K562 (cell line): ENCODE measurements around the gene RNPEP. TPM values are rescaled to one million over a fixed set of nuclear protein-coding genes. Genes with fewer than 3 reads are reported as not detected.

Experiments
- ARHGAP35 ChIP-seq: fragments of 450-650 bp; IDR thresholded peaks from 2 replicates; pipeline ENCODE4 v1.6.1; 2018; ENCODE audit not compliant: partially characterized antibody
- BCLAF1 ChIP-seq, 2 experiments: fragments of 450-650 bp in 1 of 2; IDR thresholded peaks; 2 replicates each; pipeline ENCODE4 v1.6.1; 2011 to 2017; ENCODE audit warnings: low read depth in 2 of 2, antibody characterized with exemption in 1 of 2, borderline replicate concordance in 1 of 2, low read length in 1 of 2, mild to moderate bottlenecking in 1 of 2, mixed read lengths in 1 of 2; ENCODE audit not compliant: control insufficient read depth in 1 of 2
- BHLHE40 ChIP-seq: IDR thresholded peaks from 2 replicates; pipeline ENCODE4 v1.6.1; 2011; ENCODE audit warnings: low read length, improper control_type of control experiment
- GATAD2A ChIP-seq: fragments of 450-650 bp; IDR thresholded peaks from 2 replicates; pipeline ENCODE4 v1.6.1; 2017
- HOMEZ ChIP-seq: fragments of 250-450 bp; sonication (Bioruptor Pico); IDR thresholded peaks from 2 replicates; pipeline ENCODE4 v1.4.0; 2020; ENCODE audit warnings: mild to moderate bottlenecking, moderate library complexity
- JUND ChIP-seq, 2 experiments: IDR thresholded peaks; 2 replicates in 1 of 2; 3 replicates in 1 of 2; pipeline ENCODE4 v1.6.1; 2011; ENCODE audit warnings: borderline replicate concordance in 2 of 2, low read depth in 2 of 2, low read length in 2 of 2, improper control_type of control experiment in 1 of 2, missing biosample characterization in 1 of 2, missing genetic modification characterization in 1 of 2, missing genetic modification reagents in 1 of 2
- MTF1 ChIP-seq: fragments of 250-450 bp; sonication (Bioruptor Pico); IDR thresholded peaks from 2 replicates; pipeline ENCODE4 v1.9.0; 2021; ENCODE audit warnings: moderate library complexity, mild to moderate bottlenecking, inconsistent platforms, borderline replicate concordance
- NFE2L1 ChIP-seq: fragments of 450-650 bp; IDR thresholded peaks from 2 replicates; pipeline ENCODE4 v1.6.1; 2016; ENCODE audit warnings: missing genetic modification characterization, low read depth, mild to moderate bottlenecking, missing compliant biosample characterization, moderate library complexity, borderline replicate concordance
- PCBP2 ChIP-seq: fragments of 200-400 bp; formaldehyde crosslinking; IDR thresholded peaks from 2 replicates; pipeline ENCODE4 v1.6.1; 2018; ENCODE audit warnings: low read length, low read depth, mild to moderate bottlenecking, moderate library complexity; ENCODE audit not compliant: poor library complexity, severe bottlenecking
- ZNF280A ChIP-seq: fragments of 450-650 bp; IDR thresholded peaks from 2 replicates; pipeline ENCODE4 v1.6.1; 2018; ENCODE audit warnings: mild to moderate bottlenecking, low read depth; ENCODE audit not compliant: partially characterized antibody
- polyA plus RNA-seq, 8 experiments: library from polyadenylated mRNA; depleted of rRNA in 4 of 8; stranded (reverse) in 5 of 8; unstranded in 3 of 8; fragments of >200 nt; fragmentation: Nextera tagmentation in 2 of 8; fragmentation: Illumina TruSeq in 1 of 8; extraction: Ambion mirVana in 2 of 8; extraction: Trizol in 1 of 8; gene quantifications; 2 replicates each; pipeline versions ENCODE4 v1.2.1 to v1.2.3, GENCODE V29; 2011 to 2014; ENCODE audit warnings: inconsistent platforms in 1 of 8, missing spikeins in 1 of 8
- total RNA-seq, 7 experiments: library from RNA; depleted of rRNA in 6 of 7; stranded (reverse); fragments of >200 nt in 6 of 7; fragmentation: Illumina TruSeq in 2 of 7; extraction: Trizol in 2 of 7; gene quantifications; 2 replicates each; pipeline versions ENCODE4 v1.2.1 to v1.2.3, GENCODE V29; 2011 to 2021; ENCODE audit warnings: low replicate concordance in 1 of 7
- TF ChIP-seq, protein P1 (sequence below): sonication (generic); formaldehyde crosslinking; IDR thresholded peaks from 2 replicates; pipeline ENCODE4 v1.9.0; 2022; ENCODE audit warnings: mild to moderate bottlenecking, missing genetic modification reagents

The RNPEP gene
- total and polyA plus RNA-seq, 9 of the 15 experiments (the other 6 are each of a cell fraction or from before 2014, with no cell fraction given) = 27.5 to 131 (median 63.4) TPM

DNA sequence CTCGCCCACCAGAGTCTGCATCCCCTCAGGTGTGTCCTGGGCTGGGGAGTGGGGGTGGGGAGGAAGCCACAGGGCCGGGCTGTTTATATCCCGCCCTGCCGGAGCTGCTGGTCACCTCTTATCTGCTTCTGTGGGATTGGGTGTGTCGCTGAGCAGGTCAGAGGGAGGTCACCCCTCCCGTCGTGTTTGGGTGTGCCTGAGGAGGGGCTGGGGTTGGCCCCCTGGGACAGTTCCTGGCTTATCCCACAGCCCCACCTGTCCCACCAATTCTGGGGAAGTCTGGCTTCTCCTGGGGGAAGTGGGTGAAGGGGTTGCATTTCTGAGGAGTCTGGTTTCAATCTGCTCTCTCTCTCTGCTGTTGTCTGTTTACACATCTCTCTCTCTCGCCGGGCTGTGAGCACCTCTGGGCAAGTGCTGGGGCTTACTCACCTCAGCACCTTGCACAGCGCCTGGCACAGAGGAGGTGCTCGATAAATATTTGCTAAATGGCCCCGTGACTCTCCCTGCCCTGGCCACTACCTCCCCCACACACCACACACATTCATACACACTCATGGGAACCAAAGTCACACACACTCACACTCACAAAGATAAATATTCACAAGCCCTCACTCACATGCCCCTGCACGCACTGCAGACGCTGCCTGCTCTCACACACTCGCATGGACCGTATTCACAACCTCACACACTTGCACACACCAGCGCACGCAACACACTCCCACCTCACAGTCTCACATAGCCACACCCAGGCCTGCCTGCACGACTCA, 36.2 kb downstream of the RNPEP start (continued):
- no peak for TF ChIP-seq ZNF280A
- TF ChIP-seq JUND (IDR thresholded peaks at IDR 0.05; ENCODE audit: borderline replicate concordance, low read depth, low read length) = peak; percentile 61
- TF ChIP-seq JUND (tag; IDR thresholded peaks at IDR 0.05; ENCODE audit: borderline replicate concordance, low read depth, low read length) = peak; percentile 50; the same call in 2 of the 3 replicates
- 0 out of 4 replicates have a peak, but pooled peaks of 1 of the 2 experiments have one; percentile 28 for TF ChIP-seq BCLAF1 (IDR thresholded peaks at IDR 0.05; ENCODE audit: borderline replicate concordance in 1 of 2, control insufficient read depth in 1 of 2, low read depth in 2 of 2, low read length in 1 of 2)
- no peak for TF ChIP-seq MTF1 (CRISPR knock-in tag)
- no peak for TF ChIP-seq PCBP2
- peak; percentile 59 for TF ChIP-seq ARHGAP35
- no peak for TF ChIP-seq HOMEZ
- TF ChIP-seq NFE2L1 (tag) = no peak
- TF ChIP-seq, protein P1, sequence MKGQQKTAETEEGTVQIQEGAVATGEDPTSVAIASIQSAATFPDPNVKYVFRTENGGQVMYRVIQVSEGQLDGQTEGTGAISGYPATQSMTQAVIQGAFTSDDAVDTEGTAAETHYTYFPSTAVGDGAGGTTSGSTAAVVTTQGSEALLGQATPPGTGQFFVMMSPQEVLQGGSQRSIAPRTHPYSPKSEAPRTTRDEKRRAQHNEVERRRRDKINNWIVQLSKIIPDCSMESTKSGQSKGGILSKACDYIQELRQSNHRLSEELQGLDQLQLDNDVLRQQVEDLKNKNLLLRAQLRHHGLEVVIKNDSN (CRISPR knock-in tag) = peak; percentile 48
- peak; percentile 31 for TF ChIP-seq BHLHE40
- peak; percentile 91 for TF ChIP-seq GATAD2A
